SK-N-SH treated with all-trans-retinoic acid at 6 μM for 48 hours (cell line): ENCODE data around the gene ANKRD33B.

ENCODE experiments used
- ATAC-seq: fragments of 200-7000 bp; cut with Tn5 transposase; 3 replicates; pipeline ENCODE4 v1.9.1; 2020; ENCODE audit warnings: mild to moderate bottlenecking, moderate library complexity
- ARNTL ChIP-seq: fragments of 450-650 bp; formaldehyde crosslinking; IDR thresholded peaks from 2 replicates; pipeline ENCODE4 v1.5.0; 2020; ENCODE audit warnings: low read depth, mild to moderate bottlenecking, moderate library complexity, borderline replicate concordance
- CREB5 ChIP-seq: fragments of 250-450 bp; sonication (Bioruptor Pico); IDR thresholded peaks from 2 replicates; pipeline ENCODE4 v1.5.1; 2020; ENCODE audit warnings: low read depth, mild to moderate bottlenecking, moderate library complexity
- CSDC2 ChIP-seq: fragments of 250-450 bp; sonication (Bioruptor Pico); IDR thresholded peaks from 2 replicates; pipeline ENCODE4 v1.5.0; 2020; ENCODE audit warnings: mild to moderate bottlenecking, moderate library complexity
- CSRNP3 ChIP-seq: fragments of 250-450 bp; sonication (Bioruptor Pico); IDR thresholded peaks from 2 replicates; pipeline ENCODE4 v1.5.1; 2021; ENCODE audit warnings: mild to moderate bottlenecking, moderate library complexity
- ESRRG ChIP-seq: fragments of 250-450 bp; sonication (Bioruptor Pico); IDR thresholded peaks from 2 replicates; pipeline ENCODE4 v1.6.1; 2021; ENCODE audit warnings: mild to moderate bottlenecking
- ISL1 ChIP-seq: fragments of 250-450 bp; sonication (Bioruptor Pico); IDR thresholded peaks from 2 replicates; pipeline ENCODE4 v2.1.2; 2022; ENCODE audit warnings: mild to moderate bottlenecking, moderate library complexity
- OSR1 ChIP-seq: fragments of 250-450 bp; sonication (Bioruptor Pico); IDR thresholded peaks from 2 replicates; pipeline ENCODE4 v1.8.0; 2022; ENCODE audit warnings: moderate library complexity, mild to moderate bottlenecking, inconsistent platforms
- PATZ1 ChIP-seq: fragments of 250-450 bp; sonication (Bioruptor Pico); IDR thresholded peaks from 2 replicates; pipeline ENCODE4 v1.8.0; 2020; ENCODE audit warnings: mild to moderate bottlenecking, moderate library complexity, borderline replicate concordance
- POU6F1 ChIP-seq: fragments of 250-450 bp; sonication (Bioruptor Pico); IDR thresholded peaks from 2 replicates; pipeline ENCODE4 v1.8.0; 2021; ENCODE audit warnings: low read depth, mild to moderate bottlenecking, moderate library complexity, borderline replicate concordance
- PPARA ChIP-seq: fragments of 250-450 bp; sonication (Bioruptor Pico); IDR thresholded peaks from 2 replicates; pipeline ENCODE4 v1.5.0; 2020; ENCODE audit warnings: mild to moderate bottlenecking, borderline replicate concordance
- RARB ChIP-seq: fragments of 250-450 bp; sonication (Bioruptor Pico); IDR thresholded peaks from 2 replicates; pipeline ENCODE4 v1.8.0; 2021; ENCODE audit warnings: mild to moderate bottlenecking, moderate library complexity
- SNAI2 ChIP-seq: fragments of 250-450 bp; sonication (Bioruptor Pico); IDR thresholded peaks from 2 replicates; pipeline ENCODE4 v1.5.0; 2020; ENCODE audit warnings: mild to moderate bottlenecking, moderate library complexity
- TCF4 ChIP-seq: fragments of 250-450 bp; sonication (Bioruptor Pico); IDR thresholded peaks from 2 replicates; pipeline ENCODE4 v1.8.0; 2021; ENCODE audit warnings: mild to moderate bottlenecking, moderate library complexity, borderline replicate concordance
- TOX ChIP-seq: fragments of 250-450 bp; sonication (Bioruptor Pico); IDR thresholded peaks from 2 replicates; pipeline ENCODE4 v1.8.0; 2021; ENCODE audit warnings: mild to moderate bottlenecking, moderate library complexity, borderline replicate concordance
- ZC3H10 ChIP-seq: fragments of 250-450 bp; sonication (Bioruptor Pico); IDR thresholded peaks from 2 replicates; pipeline ENCODE4 v1.5.1; 2021; ENCODE audit warnings: mild to moderate bottlenecking, moderate library complexity
- ZFP3 ChIP-seq: fragments of 250-450 bp; sonication (Bioruptor Pico); IDR thresholded peaks from 2 replicates; pipeline ENCODE4 v1.5.0; 2020; ENCODE audit warnings: mild to moderate bottlenecking, moderate library complexity
- ZFP30 ChIP-seq: fragments of 450-650 bp; formaldehyde crosslinking; IDR thresholded peaks from 2 replicates; pipeline ENCODE4 v1.5.0; 2022; ENCODE audit warnings: mild to moderate bottlenecking, moderate library complexity
- ZNF565 ChIP-seq: fragments of 450-650 bp; formaldehyde crosslinking; conservative IDR thresholded peaks from 2 replicates; pipeline ENCODE4 v1.5.0; 2020; ENCODE audit warnings: low read depth, mild to moderate bottlenecking, moderate library complexity
- ZNF70 ChIP-seq: fragments of 450-650 bp; formaldehyde crosslinking; IDR thresholded peaks from 2 replicates; pipeline ENCODE4 v1.5.0; 2020; ENCODE audit warnings: mild to moderate bottlenecking, moderate library complexity
- ZNF8 ChIP-seq: fragments of 450-650 bp; formaldehyde crosslinking; IDR thresholded peaks from 2 replicates; pipeline ENCODE4 v1.5.0; 2020; ENCODE audit warnings: mild to moderate bottlenecking, moderate library complexity

ANKRD33B gene

GRCh38 chr5:10661401-10661800 lies 97.5 kb downstream of the ANKRD33B start (continued):
- TF ChIP-seq TCF4: no peak
- TF ChIP-seq ZNF70: no peak
- TF ChIP-seq, all 23 proteins: peak for 0

GRCh38 chr5:10662083-10662482 lies 98.2 kb downstream of the ANKRD33B start:
- TF ChIP-seq PATZ1 (no peak), ZFP30 (CRISPR knock-in tag) (no peak), SNAI2 (CRISPR knock-in tag) (no peak), ISL1 (CRISPR knock-in tag) (no peak)
- no peak for ATAC-seq

- TF ChIP-seq CSDC2 (no peak), ESRRG (CRISPR knock-in tag) (no peak), ARNTL (no peak), CSRNP3 (no peak), ZNF565 (no peak), ZNF8 (CRISPR knock-in tag) (no peak), ZC3H10 (no peak), CREB5 (CRISPR knock-in tag) (no peak), ISL1 (CRISPR knock-in tag) (no peak), ZFP30 (CRISPR knock-in tag) (no peak), PATZ1 (no peak), ZFP3 (CRISPR knock-in tag) (no peak), PPARA (CRISPR knock-in tag) (no peak), TOX (CRISPR knock-in tag) (no peak), RARB (CRISPR knock-in tag) (no peak), POU6F1 (CRISPR knock-in tag) (no peak), OSR1 (CRISPR knock-in tag) (no peak)
- no peak for ATAC-seq
These were observed 99.0 kb downstream of the ANKRD33B start for GRCh38 chr5:10662661-10663488.

- peak; percentile 89 for ATAC-seq
- TF ChIP-seq ESRRG (CRISPR knock-in tag): no peak
- TF ChIP-seq ZC3H10: no peak
- TF ChIP-seq SNAI2 (CRISPR knock-in tag): peak; percentile 59; the same call in 1 of the 2 replicates
- 0 out of 2 replicates have a peak, but pooled peaks have one; percentile 5 for TF ChIP-seq ISL1 (CRISPR knock-in tag)
- TF ChIP-seq TCF4: no peak
- TF ChIP-seq CSRNP3: no peak
These were observed 99.8 kb downstream of the ANKRD33B start for GRCh38 chr5:10663489-10664179.

- ATAC-seq: peak; percentile 19
These were observed 100.4 kb downstream of the ANKRD33B start for GRCh38 chr5:10664180-10664769.
